ENCODE data around the gene PTPRN2. TPM values are rescaled to one million over a fixed set of nuclear protein-coding genes. Genes with fewer than 3 reads are reported as not detected.
A peak's percentile ranks its signal among the peaks of the same experiment; 100 is the strongest.

The PTPRN2 gene
- total and polyA plus RNA-seq, 2 of the 13 experiments (the other 11 are each of a cell fraction or from before 2014, with no cell fraction given), result 2.5 to 24.2 TPM

GRCh38 chr7:158028290-158028941 lies 559.2 kb downstream of the PTPRN2 start (continued):
- TF ChIP-seq FOXA1 (IDR thresholded peaks at IDR 0.05), result no peak
- peak; percentile 57; the same call in 1 of the 2 replicates for TF ChIP-seq FOXA1 (CRISPR knock-in tag; IDR thresholded peaks at IDR 0.05)
- TF ChIP-seq ZNF121 (CRISPR knock-in tag; IDR thresholded peaks at IDR 0.05), result peak; percentile 98
- 0 out of 2 replicates have a peak, but pooled peaks have one; percentile 8 for TF ChIP-seq THRA (CRISPR knock-in tag; IDR thresholded peaks at IDR 0.05; ENCODE audit: borderline replicate concordance)
- 0 out of 2 replicates have a peak, but pooled peaks have one; percentile 36 for TF ChIP-seq NCOA2 (CRISPR knock-in tag; IDR thresholded peaks at IDR 0.05)
- TF ChIP-seq CCDC6 (CRISPR knock-in tag; IDR thresholded peaks at IDR 0.05), result peak; percentile 21; the same call in 1 of the 2 replicates
- TF ChIP-seq BRF2 (CRISPR knock-in tag; IDR thresholded peaks at IDR 0.05), result 0 out of 2 replicates have a peak, but pooled peaks have one; percentile 24
- no peak for TF ChIP-seq ZNF770 (CRISPR knock-in tag; IDR thresholded peaks at IDR 0.05)
- TF ChIP-seq POGZ (CRISPR knock-in tag; IDR thresholded peaks at IDR 0.05), result peak; percentile 70
- no peak for TF ChIP-seq ZNF879 (CRISPR knock-in tag; IDR thresholded peaks at IDR 0.05)
- no peak for TF ChIP-seq FOXP1 (IDR thresholded peaks at IDR 0.05)
- 0 out of 2 replicates have a peak, but pooled peaks have one; percentile 38 for TF ChIP-seq FOXP1 (CRISPR knock-in tag; IDR thresholded peaks at IDR 0.05)
- peak; percentile 45; the same call in 1 of the 2 replicates for TF ChIP-seq ETV5 (CRISPR knock-in tag; IDR thresholded peaks at IDR 0.05; ENCODE audit: borderline replicate concordance)
- peak; percentile 71 for TF ChIP-seq HNF1A (IDR thresholded peaks at IDR 0.05; ENCODE audit: low read depth)
- peak; percentile 80; the same call in 1 of the 2 replicates for TF ChIP-seq HNF1A (CRISPR knock-in tag; IDR thresholded peaks at IDR 0.05; ENCODE audit: borderline replicate concordance)
- TF ChIP-seq SOX6 (IDR thresholded peaks at IDR 0.05), result no peak
- peak; percentile 59; the same call in 1 of the 2 replicates for TF ChIP-seq SOX6 (CRISPR knock-in tag; IDR thresholded peaks at IDR 0.05)
- TF ChIP-seq UBTF (CRISPR knock-in tag; IDR thresholded peaks at IDR 0.05), result peak; percentile 60
- TF ChIP-seq KLF13 (CRISPR knock-in tag; IDR thresholded peaks at IDR 0.05), result no peak
- TF ChIP-seq PHF21A (CRISPR knock-in tag; IDR thresholded peaks at IDR 0.05), result peak; percentile 93
